GM04503 (cell line): ENCODE results near the gene LPAR3.
A peak's percentile ranks its signal among the peaks of the same experiment; 100 is the strongest.
"Not testable (repeated sequence)": the region's sequence is repeated elsewhere in the genome, so short reads cannot be mapped to it uniquely, and the experiment has no call there.

ENCODE experiments used
- DNase-seq: peaks from one replicate; pipeline ENCODE4 v3.0.0-alpha.2; 2012; ENCODE audit warnings: low read depth

LPAR3 gene

DNA sequence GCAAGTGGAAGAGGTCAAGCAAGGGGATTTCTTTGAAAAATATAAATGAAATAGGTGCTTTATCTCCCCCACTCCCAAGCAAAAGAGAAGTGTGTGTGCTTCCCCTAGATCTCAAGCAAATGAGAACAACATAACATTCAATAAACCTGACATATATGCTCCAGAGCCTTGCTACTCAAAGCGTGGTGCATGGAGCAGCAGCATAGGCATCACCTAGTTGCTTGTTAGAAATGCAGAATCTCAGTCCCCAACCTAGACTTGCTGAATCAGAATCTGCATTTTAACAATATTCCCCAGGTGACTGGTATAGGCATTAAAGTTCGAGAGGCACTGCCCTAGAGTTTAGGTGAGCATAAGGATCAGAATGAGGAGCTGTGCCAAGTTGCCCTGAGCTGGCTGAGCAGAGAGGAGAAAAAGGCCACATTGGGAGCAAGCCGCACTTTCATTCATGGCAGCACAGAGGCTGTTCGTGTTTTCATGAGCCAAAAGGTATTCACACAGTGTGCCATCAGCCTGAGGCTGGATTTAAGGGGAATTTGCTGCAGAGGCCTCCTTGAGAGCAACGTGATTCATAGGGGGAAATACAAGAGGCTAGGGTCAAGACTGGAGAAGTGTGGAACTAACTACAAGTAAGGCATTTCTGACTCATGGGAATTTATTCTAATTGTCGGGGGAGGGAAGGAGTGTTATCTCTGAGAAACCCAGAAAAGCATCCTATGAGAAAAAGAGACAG is 14.3 kb upstream of the LPAR3 start:
- no peak for DNase-seq

DNA sequence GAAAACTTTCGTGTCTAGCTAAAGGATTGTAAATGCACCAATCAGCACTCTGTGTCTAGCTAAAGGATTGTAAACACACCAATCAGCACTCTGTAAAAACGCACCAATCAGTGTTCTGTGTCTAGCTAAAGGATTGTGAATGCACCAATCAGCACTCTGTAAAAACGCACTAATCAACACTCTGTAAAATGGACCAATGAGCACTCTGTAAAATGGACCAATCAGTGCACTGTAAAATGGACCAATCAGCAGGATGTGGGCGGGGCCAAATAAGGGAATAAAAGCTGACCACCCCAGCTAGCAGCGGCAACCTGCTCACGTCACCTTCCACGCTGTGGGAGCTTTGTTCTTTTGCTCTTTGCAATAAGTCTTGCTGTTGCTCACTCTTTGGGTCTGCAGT is 9.7 kb upstream of the LPAR3 start:
- not testable (repeated sequence) for DNase-seq

DNA sequence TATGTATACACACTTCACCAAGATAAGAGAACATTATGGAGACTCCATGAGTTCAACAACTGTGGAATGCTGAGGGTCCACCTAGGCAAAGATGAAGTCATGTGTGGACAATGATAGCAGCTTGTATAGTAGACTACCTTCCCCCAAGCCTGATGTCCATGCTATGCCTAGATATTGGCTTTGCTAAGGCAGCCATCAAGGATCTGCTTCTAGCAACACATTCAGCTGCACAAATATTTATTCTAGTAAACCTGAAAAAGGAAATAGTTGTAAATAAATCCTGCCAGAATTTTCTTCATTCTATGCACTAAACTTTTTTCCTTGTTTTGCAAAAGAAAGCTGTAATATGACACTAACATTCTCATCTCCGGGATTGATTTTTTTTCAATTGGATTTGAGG is 7.0 kb upstream of the LPAR3 start:
- DNase-seq: no peak

DNA sequence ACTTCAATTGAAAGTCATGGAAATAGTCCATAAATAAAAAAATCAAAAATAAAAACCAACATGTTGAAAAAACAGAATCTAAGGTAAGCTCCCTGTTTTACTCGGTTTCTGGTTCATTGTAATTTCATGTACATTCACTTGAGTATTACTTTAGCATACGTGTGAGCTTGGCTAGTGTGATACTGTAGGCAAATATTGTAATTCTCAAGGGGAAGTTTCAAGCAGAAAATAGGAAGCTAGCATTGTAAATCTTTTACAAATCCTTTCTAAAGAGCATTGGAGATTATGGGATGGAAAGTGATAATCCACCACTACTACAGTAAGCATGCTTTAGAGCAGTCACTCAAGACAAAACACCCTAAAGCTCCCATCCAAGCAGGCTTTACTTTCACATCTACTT is 3.3 kb upstream of the LPAR3 start:
- no peak for DNase-seq

DNA sequence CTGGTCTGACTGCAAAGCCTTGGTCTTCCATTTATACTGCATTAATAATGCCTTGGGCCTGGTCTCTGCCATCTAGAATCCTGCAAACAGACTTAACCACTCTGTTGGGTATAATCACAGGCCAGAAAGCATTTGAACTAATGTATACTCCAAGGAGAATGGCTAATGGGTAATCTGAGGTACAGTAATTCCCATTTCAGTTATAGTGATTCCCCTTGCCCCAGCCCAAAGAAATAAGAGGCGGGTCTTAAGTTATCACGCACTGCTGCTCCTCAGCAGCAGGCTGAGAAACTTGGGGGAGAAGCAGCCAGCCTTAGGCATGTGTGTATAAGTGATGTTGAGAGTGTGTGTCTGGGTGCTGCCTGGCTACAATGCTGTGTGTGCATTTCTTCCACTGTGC is 2.4 kb downstream of the LPAR3 start:
- DNase-seq: no peak

DNA sequence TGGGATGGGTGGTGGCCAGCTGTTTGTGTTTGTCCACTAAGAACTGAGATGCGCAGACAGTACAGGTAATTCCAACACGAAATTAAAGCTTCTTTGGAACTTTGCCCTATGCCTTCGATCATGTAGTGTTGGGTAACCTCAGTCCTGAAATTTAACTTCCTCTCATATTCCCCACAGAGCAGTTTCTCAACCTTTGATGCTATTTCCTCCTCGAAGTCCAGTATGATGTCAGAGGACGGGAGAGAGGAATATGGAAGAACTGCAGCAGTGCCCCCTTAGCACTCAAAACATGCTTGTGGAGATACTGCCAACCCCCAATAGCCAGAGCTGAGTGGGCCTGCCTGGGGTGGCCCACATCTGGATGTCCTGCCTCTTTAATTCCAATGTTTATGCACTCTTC is 3.6 kb downstream of the LPAR3 start:
- no peak for DNase-seq

DNA sequence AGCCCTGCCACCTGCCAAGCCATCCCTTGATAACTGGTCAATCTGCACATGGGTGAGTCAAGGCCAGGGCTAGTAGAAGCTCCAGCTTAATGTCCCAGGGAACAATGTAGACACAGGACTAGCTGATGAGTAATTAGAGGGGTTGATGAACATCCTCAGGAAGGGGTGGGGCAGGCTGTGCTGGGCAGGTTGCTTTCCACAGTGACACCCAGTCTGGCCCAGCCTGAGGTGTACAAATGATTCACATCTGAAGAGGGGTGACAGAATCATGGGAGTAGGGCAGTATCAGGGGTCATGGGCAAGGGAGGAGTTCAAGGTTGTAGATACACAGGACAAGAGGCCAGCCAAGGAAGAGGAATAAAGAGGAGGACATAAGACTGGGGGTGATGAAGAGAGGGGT is 4.3 kb downstream of the LPAR3 start:
- DNase-seq: no peak

DNA sequence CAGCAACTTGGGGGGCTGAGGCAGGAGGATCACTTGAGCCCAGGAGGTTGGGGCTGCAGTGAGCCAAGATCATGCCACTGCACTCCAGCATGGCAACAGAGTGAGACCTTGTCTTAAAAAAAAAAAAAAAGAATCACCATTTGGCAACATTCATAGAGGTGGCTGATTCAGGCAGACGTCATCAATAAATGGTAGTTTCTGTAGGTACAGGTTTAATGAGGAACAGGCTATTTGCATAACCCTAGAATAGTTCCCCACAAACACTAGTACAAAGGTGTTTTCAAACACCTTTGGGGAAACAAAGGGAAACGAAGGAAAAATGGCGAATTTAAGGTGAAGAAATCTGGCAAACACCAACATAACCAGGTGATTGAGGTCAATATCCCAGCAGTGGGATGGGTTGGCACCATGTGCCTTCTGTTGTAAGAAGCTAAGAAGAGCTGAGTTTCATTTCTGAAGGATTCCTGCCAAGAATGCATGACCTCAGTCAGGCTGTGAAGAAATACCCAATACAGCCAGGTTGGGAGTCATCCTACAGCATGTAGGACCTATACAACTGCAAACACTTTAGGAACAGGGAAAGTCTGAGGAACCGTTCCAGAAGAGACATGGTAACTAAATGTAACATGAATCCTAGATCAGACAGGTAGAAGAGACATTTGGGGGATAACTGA is 5.6 kb downstream of the LPAR3 start:
- peak; percentile 49 for DNase-seq

DNA sequence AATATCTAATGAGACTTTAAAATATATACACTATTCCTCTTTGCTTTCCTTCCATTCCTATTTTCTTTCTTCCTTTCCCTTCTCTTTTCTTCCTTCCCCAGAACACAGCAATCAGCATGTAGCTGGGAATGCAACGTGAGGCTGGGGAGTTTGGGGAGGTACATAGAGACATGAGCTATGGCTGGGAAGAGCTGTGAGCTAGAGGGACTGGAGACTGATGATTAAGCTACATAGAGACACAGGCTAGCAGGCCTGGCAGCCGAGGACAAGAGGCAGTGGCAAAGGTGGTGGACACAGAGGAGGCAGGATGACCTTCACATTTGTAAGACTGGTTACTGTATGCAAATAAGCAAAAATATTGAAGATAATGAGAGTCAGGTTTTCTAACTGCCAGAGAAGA is 7.5 kb downstream of the LPAR3 start:
- no peak for DNase-seq

DNA sequence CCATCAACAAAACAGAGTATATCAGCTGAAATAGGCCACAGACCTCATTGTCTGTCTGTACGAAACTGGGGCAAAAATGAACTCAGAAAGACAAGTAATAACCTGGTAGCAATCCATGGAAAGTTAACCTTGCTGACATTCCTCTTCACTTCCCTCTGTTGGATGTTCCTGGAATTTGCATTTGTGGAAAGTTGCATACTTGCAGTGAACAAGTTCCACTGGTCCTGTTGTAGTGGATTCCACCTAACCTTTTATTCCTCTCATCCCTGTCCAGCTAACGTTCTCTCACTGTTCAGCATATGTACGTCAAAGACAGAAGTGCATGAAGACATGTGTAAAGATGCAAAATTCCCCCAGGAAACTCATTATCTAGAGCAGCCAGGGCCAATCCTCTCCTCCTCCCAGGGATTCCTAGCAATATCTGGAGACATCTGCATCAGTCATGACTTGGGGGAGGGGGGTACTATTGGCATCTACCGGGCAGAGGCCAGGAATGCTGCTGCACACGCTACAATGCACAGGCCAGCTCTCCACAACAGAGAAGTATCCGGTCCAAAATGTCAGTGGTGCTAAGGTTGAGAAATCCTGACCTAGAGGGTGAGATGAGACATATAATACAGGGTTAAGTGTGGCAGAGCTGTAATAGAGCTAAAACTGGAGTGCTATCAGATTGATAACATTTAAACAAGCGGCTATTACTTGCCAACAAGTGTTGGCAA is 8.2 kb downstream of the LPAR3 start:
- no peak for DNase-seq

DNA sequence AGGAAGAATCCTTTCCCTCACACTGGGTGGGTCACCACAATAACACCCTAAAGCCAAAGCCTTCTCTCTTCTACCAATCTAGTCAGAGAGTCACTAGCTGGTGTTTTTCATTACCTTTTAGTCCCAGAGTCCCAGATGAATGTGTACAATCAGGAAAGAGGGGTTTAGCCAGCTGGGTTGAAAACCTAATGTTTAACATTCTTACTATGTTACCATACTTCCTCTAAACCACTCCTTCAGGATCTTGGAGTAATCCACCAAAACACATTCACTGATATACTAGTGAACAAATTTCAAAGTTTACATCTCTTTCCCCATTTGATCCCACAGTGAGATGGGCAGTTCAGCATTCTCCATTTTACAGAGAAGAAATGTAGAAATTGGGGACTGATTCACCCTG is 9.7 kb downstream of the LPAR3 start:
- DNase-seq: peak; percentile 25

DNA sequence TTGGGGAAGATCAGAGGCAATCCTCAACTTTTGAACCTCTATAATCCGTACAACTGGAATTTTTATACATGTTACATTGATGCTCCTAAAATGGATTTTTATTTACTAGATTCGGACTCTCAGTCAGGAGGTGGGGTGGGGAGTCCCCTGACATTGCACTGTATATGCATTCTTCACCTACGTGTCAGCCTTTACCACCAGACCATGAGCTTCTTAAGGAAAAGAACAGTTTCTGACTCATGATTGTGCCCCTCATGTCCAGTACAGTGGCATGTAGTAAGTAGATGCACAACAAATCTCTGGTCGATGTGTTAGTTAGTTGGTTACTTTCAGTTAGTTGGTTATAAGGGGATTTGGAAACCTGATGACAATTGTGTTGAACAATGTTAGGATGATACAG is 15.4 kb downstream of the LPAR3 start:
- DNase-seq: no peak

DNA sequence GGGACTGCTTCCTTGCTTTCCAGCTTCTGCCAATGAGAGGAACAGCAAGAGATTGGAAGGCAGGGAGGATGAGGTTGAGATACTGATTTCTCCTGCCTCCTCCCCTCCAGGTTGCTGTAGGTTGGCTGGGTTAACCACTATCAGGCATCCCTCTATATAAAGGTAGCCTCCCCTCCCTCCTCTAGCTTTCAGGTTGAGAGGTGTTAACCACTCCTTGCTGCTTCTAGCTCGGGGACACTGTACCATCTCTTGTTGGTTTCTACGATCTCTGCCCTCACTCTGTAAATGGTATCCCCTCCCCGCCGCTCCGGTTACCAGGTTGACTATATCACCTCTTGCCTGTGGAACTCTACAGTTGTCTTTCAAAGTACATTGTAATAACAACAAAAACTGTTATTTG is 16.7 kb downstream of the LPAR3 start:
- no peak for DNase-seq

DNA sequence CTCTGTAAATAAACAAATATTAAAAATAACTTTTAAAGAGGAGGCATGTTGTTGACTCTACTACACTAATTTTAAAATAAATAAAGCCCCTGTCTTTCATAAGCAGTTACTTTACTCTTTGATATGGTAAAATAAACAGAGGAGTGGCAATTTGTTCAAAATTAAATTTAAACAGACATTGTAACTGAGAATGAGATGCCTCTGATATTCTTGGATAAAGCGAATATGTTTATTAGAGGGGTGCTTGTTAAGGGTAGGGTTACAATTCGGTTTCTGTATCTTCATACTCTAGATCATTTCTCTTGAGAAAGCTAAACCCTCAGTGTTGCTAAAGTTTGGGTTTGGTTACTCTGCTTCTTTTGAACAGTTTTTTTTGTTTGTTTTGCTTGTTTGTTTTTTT is 19.6 kb downstream of the LPAR3 start:
- no peak for DNase-seq

DNA sequence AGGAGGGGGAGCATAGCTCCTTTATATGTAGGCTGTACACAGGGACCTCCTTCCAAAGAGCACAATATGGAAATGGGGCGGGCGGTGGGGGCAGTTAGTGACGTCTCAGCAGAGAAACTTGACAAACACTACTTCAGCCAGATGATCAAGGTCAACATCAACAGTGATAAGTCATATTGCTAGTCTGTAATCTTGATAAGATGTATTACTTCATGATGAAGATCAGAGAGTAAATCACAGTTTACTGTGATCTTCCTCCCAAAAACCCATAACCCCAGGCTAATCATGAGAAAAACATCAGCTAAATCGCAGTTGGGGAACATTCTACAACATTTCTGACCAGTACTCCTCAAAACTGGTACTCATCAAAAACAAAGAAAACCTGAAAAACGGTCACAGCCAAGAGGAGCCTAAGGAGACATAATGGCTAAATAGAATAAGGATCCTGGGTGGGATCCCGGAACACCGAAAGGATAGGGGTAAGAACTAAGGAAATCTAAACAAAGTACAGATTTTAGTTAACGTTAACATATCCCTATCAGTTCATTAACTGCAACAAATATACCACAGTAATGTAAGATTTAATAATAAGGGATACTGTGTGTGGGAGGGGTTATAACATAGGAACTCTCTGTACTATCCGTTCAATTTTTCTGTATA is 20.2 kb downstream of the LPAR3 start:
- no peak for DNase-seq

DNA sequence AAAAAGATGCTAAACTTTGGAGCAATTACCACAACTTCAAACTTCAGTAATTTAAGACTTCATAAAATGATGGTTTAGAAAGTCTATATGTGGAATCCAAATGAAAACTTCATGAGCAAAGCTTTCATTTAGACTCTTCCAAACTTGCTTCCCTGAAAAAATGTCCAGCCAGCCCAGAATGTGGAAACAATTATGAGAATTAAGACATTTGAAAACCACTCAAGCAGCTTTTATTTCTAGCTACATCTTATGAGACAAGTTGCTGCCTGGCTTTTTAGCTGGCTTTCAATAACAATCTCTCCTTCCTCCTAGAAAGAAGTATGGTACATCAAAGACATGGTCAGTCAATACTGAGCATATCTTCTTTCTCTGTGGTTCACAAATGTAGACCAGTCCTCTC is 21.8 kb downstream of the LPAR3 start:
- no peak for DNase-seq

DNA sequence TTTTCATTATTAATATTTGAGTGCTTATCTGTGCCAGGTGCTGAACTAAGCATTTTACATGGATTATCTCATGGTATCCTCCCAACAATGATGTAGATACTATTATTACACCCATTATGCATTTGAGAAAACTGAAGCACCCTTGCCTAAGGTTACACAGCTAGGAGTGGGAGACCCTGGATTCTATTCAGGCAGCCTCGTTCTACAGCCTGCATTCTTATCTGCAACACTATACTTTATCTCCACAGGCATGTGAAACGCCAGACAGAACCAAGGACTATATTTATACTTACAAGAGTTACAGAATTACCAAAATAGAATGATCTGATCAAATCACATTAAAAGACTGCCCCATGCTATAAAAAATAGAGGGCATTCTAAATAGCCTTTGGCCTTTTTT is 22.4 kb downstream of the LPAR3 start:
- no peak for DNase-seq

DNA sequence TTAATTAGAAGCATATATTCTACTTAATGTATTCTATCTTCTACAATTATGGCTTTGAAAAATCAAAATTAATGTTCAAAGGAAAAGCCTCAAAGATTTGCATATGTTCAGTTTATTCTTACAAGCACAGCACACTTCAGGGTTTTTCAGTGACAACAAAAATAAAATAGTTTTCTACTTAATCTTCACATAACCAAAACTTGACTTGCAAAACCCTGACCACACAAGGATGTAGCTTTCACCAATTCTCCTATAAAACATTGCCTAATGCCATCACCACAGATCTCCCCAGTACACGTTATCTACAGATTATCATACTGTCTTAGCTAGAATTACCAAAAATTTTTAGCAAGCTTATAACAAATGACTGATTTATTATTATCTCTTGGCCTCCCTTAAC is 23.3 kb downstream of the LPAR3 start:
- DNase-seq: peak; percentile 46

DNA sequence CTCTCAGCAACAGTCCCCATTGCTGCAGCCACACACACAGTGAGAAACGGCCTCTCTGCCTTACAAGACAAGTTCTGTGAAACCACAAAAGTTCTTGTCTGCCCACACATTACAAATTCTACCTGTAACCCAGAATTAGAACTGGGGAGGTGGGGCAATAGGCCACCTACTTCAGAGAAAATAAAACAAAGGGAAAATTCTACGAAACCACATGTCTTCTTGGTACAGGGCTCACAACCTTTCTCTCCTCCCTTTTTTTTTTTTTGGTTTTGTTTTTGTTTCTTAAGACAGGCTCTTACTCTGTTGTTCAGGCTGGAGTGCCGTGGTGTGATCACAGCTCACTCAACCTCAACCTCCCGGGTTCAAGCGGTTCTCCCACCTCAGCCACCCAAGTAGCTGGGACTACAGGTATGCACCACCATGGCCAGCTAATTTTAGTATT is 30.2 kb downstream of the LPAR3 start:
- DNase-seq: no peak

DNA sequence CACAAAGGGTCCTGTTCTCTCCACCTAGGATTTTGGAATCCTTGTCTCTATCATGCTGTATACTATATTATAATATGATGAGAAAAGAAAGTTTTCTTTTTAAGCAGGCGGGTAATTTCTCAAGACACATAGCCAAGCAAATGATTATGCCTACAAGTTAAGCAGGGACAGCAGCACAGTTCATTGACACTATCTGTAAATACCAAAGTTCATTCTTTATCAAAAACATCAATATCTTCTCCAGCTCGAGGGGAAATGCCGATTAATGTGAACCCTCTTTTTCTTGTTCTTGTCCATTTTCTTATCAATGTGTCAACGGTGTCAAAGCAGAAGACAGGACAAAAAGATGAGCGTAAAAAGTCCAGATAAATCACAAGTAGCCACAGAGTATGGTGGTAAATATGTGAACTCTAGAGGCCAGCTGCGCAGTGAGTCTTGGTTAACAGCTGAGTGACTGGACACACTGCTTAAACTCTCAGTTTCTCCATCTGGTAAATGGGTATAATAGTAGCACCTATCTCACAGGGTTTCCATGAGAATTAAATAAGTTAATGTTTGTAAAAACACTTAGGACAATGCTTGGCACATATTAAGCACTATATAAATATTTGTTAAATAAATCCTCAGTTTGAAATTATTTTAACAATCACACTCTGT is 30.9 kb downstream of the LPAR3 start:
- DNase-seq: no peak

DNA sequence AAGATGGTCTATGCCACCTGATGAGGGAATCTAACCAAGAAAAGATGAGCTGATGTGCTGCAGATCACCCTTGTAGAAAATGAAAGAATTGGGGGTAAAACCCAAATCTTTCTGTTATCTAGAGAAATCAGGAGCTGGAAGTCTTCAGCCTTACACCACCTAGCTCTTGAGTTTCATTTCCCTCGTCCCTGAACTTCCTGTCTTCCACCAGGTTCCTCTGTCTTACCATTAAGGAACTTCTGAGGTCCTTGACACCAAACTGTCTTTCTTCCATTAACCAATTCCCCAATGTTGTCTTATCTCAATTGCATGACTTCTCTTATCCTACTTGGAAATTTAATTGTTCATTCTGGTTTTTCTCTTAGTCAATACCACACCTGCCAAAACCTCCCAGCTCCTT is 31.5 kb downstream of the LPAR3 start:
- no peak for DNase-seq

DNA sequence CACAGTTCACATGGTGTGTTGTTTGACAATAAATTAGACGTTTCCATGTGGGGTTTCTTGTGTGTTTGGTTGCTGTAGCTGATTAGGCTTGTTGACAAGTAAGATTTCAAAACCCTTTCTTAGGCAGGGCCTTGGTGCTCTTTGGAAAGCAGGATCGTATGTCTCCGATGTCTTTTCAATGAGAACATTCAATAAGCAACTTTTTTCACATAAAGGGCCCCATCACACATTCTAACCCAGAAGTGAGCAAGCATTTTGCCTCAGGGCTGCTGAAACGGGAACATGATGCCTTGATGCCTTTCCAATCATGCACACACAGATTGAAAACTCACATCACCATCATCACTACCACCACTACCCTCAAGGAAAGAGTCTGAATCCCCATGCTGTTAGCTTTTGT is 33.1 kb downstream of the LPAR3 start:
- no peak for DNase-seq
